Ascending aorta (tissue), 2 donors: Measurements from ENCODE around the gene NELFA. TPM values are rescaled to one million over a fixed set of nuclear protein-coding genes. Genes with fewer than 3 reads are reported as not detected.

ENCODE experiments used
- DNase-seq, 2 donors: peaks; one replicate each; pipeline ENCODE4 v3.0.0-alpha.2; 2019; ENCODE audit warnings: low spot score in 2 of 2
- H3K27ac ChIP-seq, 2 donors: fragments of 200-600 bp; sonication (generic); one replicate each; pipeline ENCODE4 v1.5.1; 2016 to 2017; ENCODE audit warnings: mild to moderate bottlenecking in 1 of 2
- H3K27me3 ChIP-seq: fragments of 200-600 bp; sonication (generic); one replicate; pipeline ENCODE4 v1.5.1; 2017
- H3K36me3 ChIP-seq, 2 donors: fragments of 200-600 bp; sonication (generic); one replicate each; pipeline ENCODE4 v1.5.1; 2016
- H3K4me1 ChIP-seq, 2 donors: fragments of 200-600 bp; sonication (generic); one replicate each; pipeline ENCODE4 v1.5.1; 2016 to 2017; ENCODE audit warnings: mild to moderate bottlenecking in 1 of 2
- H3K4me3 ChIP-seq, 2 donors: fragments of 200-600 bp; sonication (generic); one replicate each; pipeline ENCODE4 v1.5.1; 2016 to 2017; ENCODE audit warnings: mild to moderate bottlenecking in 1 of 2
- H3K9me3 ChIP-seq, 2 donors: fragments of 200-600 bp; sonication (generic); one replicate each; pipeline ENCODE4 v1.5.1; 2016
- intact Hi-C: fragments of 100-400 bp; cut with DNase I; formaldehyde crosslinking; loops from one replicate; pipeline ENCODE4 v1.15.1; 2023
- total RNA-seq: library from RNA; depleted of rRNA; stranded (reverse); fragments of >200 nt; gene quantifications from one replicate; pipeline ENCODE4 v1.1.0, GENCODE V29; 2016
- TF ChIP-seq, protein P1 (sequence below), 3 experiments: fragments of 200-600 bp in 2 of 3; fragments of 450-650 bp in 1 of 3; sonication (generic) in 2 of 3; IDR thresholded peaks; one replicate each; pipeline ENCODE4 v1.5.1; 2016 to 2019; ENCODE audit warnings: antibody characterized with exemption in 3 of 3, mild to moderate bottlenecking in 1 of 3, moderate library complexity in 1 of 3

NELFA gene
- total RNA-seq, 1 donor from 2014 or later: 11.9 TPM

DNA sequence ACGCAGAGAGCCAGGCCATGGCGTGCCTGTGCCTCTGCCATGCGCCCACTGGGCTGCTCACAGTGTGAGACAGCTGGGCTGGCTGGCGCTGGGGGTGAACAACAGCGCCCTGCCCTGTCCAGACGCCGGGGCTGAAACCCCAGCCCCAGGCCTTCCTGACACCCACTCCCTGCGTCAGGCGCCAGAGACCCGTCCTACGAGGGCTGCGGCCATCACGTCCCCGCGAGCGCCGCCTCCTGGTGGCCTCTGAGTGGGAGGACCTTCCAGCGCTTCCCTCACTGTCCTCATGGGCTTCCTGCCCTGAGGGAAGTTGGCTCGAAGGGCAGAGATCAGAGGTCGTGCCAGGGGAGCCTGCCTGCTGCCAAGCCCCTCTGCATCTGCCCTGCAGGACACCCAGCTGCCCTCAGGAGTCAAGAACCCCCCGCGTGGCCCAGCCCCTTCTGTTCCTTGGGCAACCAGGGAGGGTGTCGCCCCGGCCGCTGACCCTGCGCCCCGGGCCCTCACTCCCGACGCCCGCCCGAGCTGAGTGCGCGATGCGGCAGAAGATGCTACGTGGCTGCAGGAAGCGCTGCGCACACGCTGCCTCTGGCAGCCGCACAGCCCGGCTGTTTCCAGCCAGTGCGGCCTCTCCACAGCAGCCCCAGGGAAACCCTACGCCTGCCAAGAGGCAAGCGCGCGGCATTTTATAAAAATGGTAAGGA is 16.2 kb downstream of the NELFA start:
- H3K27me3 ChIP-seq: no peaks in the 10 kb centered on the region
- H3K4me3 ChIP-seq: no peak overlapping the region
- H3K4me1 ChIP-seq: no peaks in the 10 kb centered on the region
- peaks cover 0 to 6% of the 10 kb centered on the region in 2 donors for H3K9me3 ChIP-seq
- peak in 1 of 2 donors; percentile 59 for DNase-seq
- no peak overlapping the region for H3K27ac ChIP-seq
- peaks cover 31 to 40% of the 10 kb centered on the region in 2 donors for H3K36me3 ChIP-seq
- intact Hi-C loops: no loop called here
- TF ChIP-seq, protein P1, sequence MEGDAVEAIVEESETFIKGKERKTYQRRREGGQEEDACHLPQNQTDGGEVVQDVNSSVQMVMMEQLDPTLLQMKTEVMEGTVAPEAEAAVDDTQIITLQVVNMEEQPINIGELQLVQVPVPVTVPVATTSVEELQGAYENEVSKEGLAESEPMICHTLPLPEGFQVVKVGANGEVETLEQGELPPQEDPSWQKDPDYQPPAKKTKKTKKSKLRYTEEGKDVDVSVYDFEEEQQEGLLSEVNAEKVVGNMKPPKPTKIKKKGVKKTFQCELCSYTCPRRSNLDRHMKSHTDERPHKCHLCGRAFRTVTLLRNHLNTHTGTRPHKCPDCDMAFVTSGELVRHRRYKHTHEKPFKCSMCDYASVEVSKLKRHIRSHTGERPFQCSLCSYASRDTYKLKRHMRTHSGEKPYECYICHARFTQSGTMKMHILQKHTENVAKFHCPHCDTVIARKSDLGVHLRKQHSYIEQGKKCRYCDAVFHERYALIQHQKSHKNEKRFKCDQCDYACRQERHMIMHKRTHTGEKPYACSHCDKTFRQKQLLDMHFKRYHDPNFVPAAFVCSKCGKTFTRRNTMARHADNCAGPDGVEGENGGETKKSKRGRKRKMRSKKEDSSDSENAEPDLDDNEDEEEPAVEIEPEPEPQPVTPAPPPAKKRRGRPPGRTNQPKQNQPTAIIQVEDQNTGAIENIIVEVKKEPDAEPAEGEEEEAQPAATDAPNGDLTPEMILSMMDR (IDR thresholded peaks at IDR 0.05): no peak

DNA sequence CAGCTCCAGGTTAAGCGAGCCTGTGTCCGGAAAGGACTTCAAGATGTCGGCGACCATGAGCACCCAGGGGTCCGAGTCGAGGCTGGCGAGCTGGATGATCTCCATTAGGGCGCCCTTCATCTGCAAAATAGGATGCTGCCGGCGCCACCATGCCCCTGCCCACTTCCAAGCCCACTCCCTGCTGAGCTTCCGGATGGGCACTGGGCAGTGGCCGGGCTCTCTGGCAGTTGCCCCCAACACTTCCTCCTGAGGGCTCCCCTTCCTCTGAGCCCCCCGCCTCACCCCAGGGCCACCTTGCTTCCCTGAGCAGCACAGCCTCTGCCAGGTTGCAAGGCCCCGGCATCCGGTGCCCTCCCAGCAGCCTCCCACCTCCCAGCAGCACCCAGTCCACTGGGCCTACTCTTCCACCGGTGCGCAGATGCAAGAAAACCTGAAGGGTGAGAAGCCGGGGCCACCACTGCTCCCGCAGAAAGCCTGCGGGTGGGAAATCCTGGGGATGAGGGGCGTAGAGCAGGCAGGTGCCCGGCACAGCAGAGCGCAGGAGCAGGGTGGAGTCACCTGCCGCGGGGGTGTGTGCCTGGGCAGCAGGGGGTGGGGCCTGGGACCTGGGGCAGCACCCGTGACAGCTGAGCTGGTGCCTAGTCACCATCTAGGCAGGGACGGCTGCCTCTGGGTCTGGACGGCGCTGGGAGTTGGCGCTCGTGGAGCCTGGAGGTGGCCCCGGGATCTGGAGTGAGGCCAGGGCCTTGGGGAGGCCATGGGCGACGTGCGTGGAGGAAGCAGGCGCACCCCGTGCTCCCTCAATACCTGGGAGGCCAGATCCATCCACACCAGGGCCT is 17.0 kb downstream of the NELFA start:
- no peaks in the 10 kb centered on the region for H3K9me3 ChIP-seq
- DNase-seq: peak in 1 of 2 donors; percentile 53
- peaks cover 39 to 46% of the 10 kb centered on the region in 2 donors for H3K36me3 ChIP-seq
- H3K4me3 ChIP-seq: no peak overlapping the region
- TF ChIP-seq, protein P1 (IDR thresholded peaks at IDR 0.05): no peak
- no peaks in the 10 kb centered on the region for H3K4me1 ChIP-seq
- H3K27ac ChIP-seq: no peak overlapping the region
- no peaks in the 10 kb centered on the region for H3K27me3 ChIP-seq
- intact Hi-C loops: no loop called here

DNA sequence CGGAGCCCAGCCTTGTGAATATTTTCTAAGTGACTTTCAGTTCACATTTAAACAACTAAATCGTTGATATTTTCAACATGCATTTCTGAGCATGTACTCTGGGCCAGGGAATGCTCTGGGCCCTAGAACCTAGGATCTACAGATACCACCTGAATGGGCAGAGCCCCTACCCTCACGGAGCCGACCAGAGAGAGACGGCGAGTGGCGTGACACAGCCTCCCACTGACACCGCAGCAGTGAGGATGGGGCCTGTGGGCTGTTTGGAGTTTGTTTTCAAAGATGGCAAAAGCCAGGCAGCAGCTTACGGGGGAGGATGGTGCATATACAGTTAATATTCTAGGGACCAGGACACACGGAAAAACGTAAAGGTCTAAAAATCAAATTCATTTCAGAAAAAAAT is 17.7 kb downstream of the NELFA start:
- no peak for DNase-seq
- Histone ChIP-seq H3K9me3 (no peaks in the 10 kb centered on the region), H3K36me3 (peaks cover 47 to 54% of the 10 kb centered on the region in 2 donors), H3K27ac (no peak overlapping the region), H3K4me3 (no peak overlapping the region), H3K27me3 (no peaks in the 10 kb centered on the region), H3K4me1 (no peaks in the 10 kb centered on the region)
- intact Hi-C loops: no loop called here
- TF ChIP-seq, protein P1 (IDR thresholded peaks at IDR 0.05): no peak

DNA sequence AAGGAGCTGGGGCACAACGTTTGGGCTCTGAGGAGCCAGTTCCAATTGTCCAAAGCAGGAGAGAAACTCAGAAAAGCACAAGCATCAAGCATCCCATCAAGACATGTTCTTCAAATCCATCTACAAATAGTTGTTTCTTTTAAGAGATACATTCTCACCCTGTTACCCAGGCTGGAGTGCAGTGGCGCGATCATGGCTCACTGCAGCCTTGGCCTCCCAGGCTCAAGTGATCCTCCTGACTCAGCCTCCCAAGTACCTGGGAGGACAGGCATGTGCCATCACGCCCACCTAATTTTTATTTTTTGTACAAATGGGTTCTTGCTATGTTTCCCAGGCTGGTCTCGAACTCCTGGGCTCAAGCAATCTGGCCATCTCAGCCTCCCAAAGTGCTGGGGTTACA is 18.1 kb downstream of the NELFA start:
- H3K27ac ChIP-seq: no peak overlapping the region
- TF ChIP-seq, protein P1 (IDR thresholded peaks at IDR 0.05): no peak
- intact Hi-C loops: no loop called here
- H3K4me3 ChIP-seq: no peak overlapping the region
- no peak for DNase-seq
- no peaks in the 10 kb centered on the region for H3K27me3 ChIP-seq
- no peaks in the 10 kb centered on the region for H3K4me1 ChIP-seq
- peaks cover 51 to 58% of the 10 kb centered on the region in 2 donors for H3K36me3 ChIP-seq
- no peaks in the 10 kb centered on the region for H3K9me3 ChIP-seq

DNA sequence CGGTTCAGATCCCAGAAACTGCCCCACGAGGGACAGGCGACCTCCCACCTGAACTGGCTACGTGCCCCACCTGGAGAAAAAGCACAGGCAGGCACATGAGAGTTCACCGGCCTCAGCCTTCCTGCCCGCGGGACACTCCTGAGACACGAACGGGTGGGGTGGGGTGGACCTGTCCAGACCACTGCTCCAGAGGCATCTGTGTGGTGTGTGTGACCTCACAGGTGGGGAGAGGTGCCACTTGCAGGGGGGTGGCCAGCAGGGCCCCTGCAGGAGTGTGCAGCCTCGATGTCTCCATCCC is 18.5 kb downstream of the NELFA start:
- Histone ChIP-seq H3K4me3 (no peak overlapping the region), H3K27me3 (no peaks in the 10 kb centered on the region), H3K9me3 (no peaks in the 10 kb centered on the region), H3K36me3 (peaks cover 53 to 62% of the 10 kb centered on the region in 2 donors), H3K4me1 (no peaks in the 10 kb centered on the region), H3K27ac (no peak overlapping the region)
- TF ChIP-seq, protein P1 (IDR thresholded peaks at IDR 0.05): no peak
- intact Hi-C loops: no loop called here
- DNase-seq: peak in 1 of 2 donors; percentile 42
